Caco-2 (cell line): ENCODE results near the gene HTATSF1. TPM values are rescaled to one million over a fixed set of nuclear protein-coding genes. Genes with fewer than 3 reads are reported as not detected.

Experiments used
- BruUV-seq: library from RNA; stranded (reverse); fragments of 400-500 nt; replicated peaks from 2 replicates; lab custom pipeline; 2021; lab: Mats Ljungman, UMichigan
- CTCF ChIA-PET: fragments of 300-600 bp; sonication (Branson Sonifier 250); formaldehyde crosslinking; loops from one replicate; lab custom pipeline; 2022; ENCODE audit warnings: antibody characterized with exemption; lab: Charles Lee
- POLR2A ChIA-PET: fragments of 300-600 bp; sonication (Branson Sonifier 250); formaldehyde crosslinking; loops from one replicate; lab custom pipeline; 2022; ENCODE audit warnings: antibody characterized with exemption; lab: Charles Lee
- DNase-seq, 2 experiments: peaks; one replicate each; pipeline versions ENCODE4 v3.0.0 to v3.0.0-alpha.2; 2020 to 2022
- H3K27me3 ChIP-seq: replicated peaks from 2 replicates; pipeline ENCODE4 v1.6.0; 2011; ENCODE audit warnings: low read length; ENCODE audit not compliant: control insufficient read depth, insufficient read depth
- H3K36me3 ChIP-seq: 2 replicates; pipeline ENCODE4 v1.5.1; 2011; ENCODE audit warnings: low read length; ENCODE audit not compliant: control insufficient read depth, insufficient read depth
- H3K4me1 ChIP-seq: fragments of 250-450 bp; sonication (Bioruptor Pico); 2 replicates; pipeline ENCODE4 v1.5.1; 2020; ENCODE audit warnings: mild to moderate bottlenecking
- H3K4me3 ChIP-seq: 2 replicates; pipeline ENCODE4 v1.5.1; 2011; ENCODE audit warnings: low read depth, mild to moderate bottlenecking, control low read depth, low read length
- H3K9me3 ChIP-seq: fragments of 250-450 bp; sonication (Bioruptor Pico); 2 replicates; pipeline ENCODE4 v1.5.1; 2020; ENCODE audit warnings: mild to moderate bottlenecking, moderate library complexity
- H3K27ac Mint-ChIP-seq: one replicate; pipeline ENCODE4 v1.8.0; 2022; ENCODE audit warnings: mixed read lengths; ENCODE audit not compliant: unreplicated experiment
- H3K27me3 Mint-ChIP-seq: one replicate; pipeline ENCODE4 v1.8.0; 2022; ENCODE audit warnings: mixed read lengths; ENCODE audit not compliant: insufficient read depth, unreplicated experiment
- H3K36me3 Mint-ChIP-seq: one replicate; pipeline ENCODE4 v1.8.0; 2022; ENCODE audit warnings: mild to moderate bottlenecking, mixed read lengths; ENCODE audit not compliant: insufficient read depth, unreplicated experiment
- H3K4me1 Mint-ChIP-seq: one replicate; pipeline ENCODE4 v1.8.0; 2022; ENCODE audit warnings: low read depth, mixed read lengths; ENCODE audit not compliant: unreplicated experiment
- H3K4me3 Mint-ChIP-seq: one replicate; pipeline ENCODE4 v1.8.0; 2022; ENCODE audit warnings: mild to moderate bottlenecking, moderate library complexity, mixed read lengths; ENCODE audit not compliant: unreplicated experiment
- H3K9me3 Mint-ChIP-seq: one replicate; pipeline ENCODE4 v1.8.0; 2022; ENCODE audit warnings: mixed read lengths; ENCODE audit not compliant: unreplicated experiment
- CTCF ChIP-seq, 2 experiments: fragments of 200-600 bp in 1 of 2; IDR thresholded peaks; 1 replicate in 1 of 2; 2 replicates in 1 of 2; pipeline versions ENCODE4 v1.5.1 to v1.8.0; 2011 to 2022; ENCODE audit warnings: antibody characterized with exemption in 1 of 2, control low read depth in 1 of 2, inconsistent platforms in 1 of 2, low read depth in 1 of 2, low read length in 1 of 2, mild to moderate bottlenecking in 1 of 2, moderate library complexity in 1 of 2; ENCODE audit not compliant: insufficient read depth in 1 of 2, severe bottlenecking in 1 of 2, unreplicated experiment in 1 of 2
- intact Hi-C: fragments of 100-400 bp; cut with micrococcal nuclease; formaldehyde crosslinking; loops from one replicate; pipeline ENCODE4 v1.10.0; 2022; ENCODE audit not compliant: unreplicated experiment
- total RNA-seq: library from RNA; stranded (reverse); gene quantifications from 2 replicates; pipeline ENCODE4 v1.2.3, GENCODE V29; 2022

The HTATSF1 gene
- total RNA-seq, 1 experiment from 2014 or later: 38.3 TPM

- Mint-ChIP-seq H3K9me3 (no peaks in the 10 kb centered on the region), H3K4me3 (peak overlapping the region; percentile 81), H3K36me3 (peaks cover 1% of the 10 kb centered on the region), H3K27me3 (no peaks in the 10 kb centered on the region), H3K4me1 (no peaks in the 10 kb centered on the region), H3K27ac (peak overlapping the region; percentile 83)
- Histone ChIP-seq H3K4me3 (peak overlapping the region; percentile 57), H3K9me3 (no peaks in the 10 kb centered on the region), H3K4me1 (no peaks in the 10 kb centered on the region), H3K36me3 (no peaks in the 10 kb centered on the region), H3K27me3 (no peaks in the 10 kb centered on the region)
- TSS peak; percentile 96 for BruUV-seq
- DNase-seq: no peak
- CTCF ChIA-PET: interaction anchor here (0.5 kb wide), 1 partner anchor 232 kb away, joined by 5 read pairs; no protein-coding TSS in a partner anchor
- TF ChIP-seq CTCF (IDR thresholded peaks at IDR 0.05; ENCODE audit: insufficient read depth in 1 of 2, low read depth in 1 of 2, low read length in 1 of 2, severe bottlenecking in 1 of 2, unreplicated experiment in 1 of 2): no peak
- POLR2A ChIA-PET: no interaction called here
- intact Hi-C loops: loop anchor here (2.0 to 5.0 kb wide), 3 partner anchors 37 to 245 kb away; partner anchors contain the start of genes MAP7D3 and VGLL1
Measured at GRCh38 chrX:136496186-136496763, 1.1 kb upstream of the HTATSF1 start.

- H3K4me1 Mint-ChIP-seq: no peaks in the 10 kb centered on the region
- no peak for TF ChIP-seq CTCF (IDR thresholded peaks at IDR 0.05; ENCODE audit: insufficient read depth in 1 of 2, low read depth in 1 of 2, low read length in 1 of 2, severe bottlenecking in 1 of 2, unreplicated experiment in 1 of 2)
- peaks cover 6% of the 10 kb centered on the region for H3K36me3 Mint-ChIP-seq
- H3K4me3 Mint-ChIP-seq: peak overlapping the region; percentile 81
- Histone ChIP-seq H3K9me3 (no peaks in the 10 kb centered on the region), H3K4me3 (peak overlapping the region; percentile 82), H3K27me3 (no peaks in the 10 kb centered on the region), H3K4me1 (no peaks in the 10 kb centered on the region), H3K36me3 (no peaks in the 10 kb centered on the region)
- ChIA-PET POLR2A (interaction anchor here (0.6 to 1.0 kb wide), 3 partner anchors 32 to 376 kb away, joined by 3 to 18 read pairs (median 6); no protein-coding TSS in a partner anchor), CTCF (interaction anchor here (0.5 to 0.6 kb wide), 2 partner anchors 225 to 232 kb away, joined by 4 to 5 read pairs; no protein-coding TSS in a partner anchor)
- no TSS peak for BruUV-seq
- intact Hi-C loops: loop anchor here (2.0 to 5.0 kb wide), 3 partner anchors 36 to 246 kb away; partner anchors contain the start of genes MAP7D3 and VGLL1
- DNase-seq: peak; percentile 81 to 83
- H3K9me3 Mint-ChIP-seq: no peaks in the 10 kb centered on the region
- peak overlapping the region; percentile 83 for H3K27ac Mint-ChIP-seq
- no peaks in the 10 kb centered on the region for H3K27me3 Mint-ChIP-seq
Measured at GRCh38 chrX:136496764-136497555, 432 bp upstream of the HTATSF1 start.

- ChIA-PET CTCF (no interaction called here), POLR2A (no interaction called here)
- TF ChIP-seq CTCF (IDR thresholded peaks at IDR 0.05; ENCODE audit: insufficient read depth in 1 of 2, low read depth in 1 of 2, low read length in 1 of 2, severe bottlenecking in 1 of 2, unreplicated experiment in 1 of 2): peak in 1 of 2 experiments; percentile 16
- H3K4me3 Mint-ChIP-seq: no peak overlapping the region
- H3K4me1 Mint-ChIP-seq: no peaks in the 10 kb centered on the region
- no peaks in the 10 kb centered on the region for H3K27me3 ChIP-seq
- peaks cover 4% of the 10 kb centered on the region for H3K27me3 Mint-ChIP-seq
- H3K4me1 ChIP-seq: no peaks in the 10 kb centered on the region
- no peak overlapping the region for H3K27ac Mint-ChIP-seq
- no peaks in the 10 kb centered on the region for H3K36me3 Mint-ChIP-seq
- intact Hi-C loops: loop anchor here (1.0 to 10.0 kb wide), 2 partner anchors 58 to 176 kb away; no protein-coding TSS in a partner anchor
- no peaks in the 10 kb centered on the region for H3K36me3 ChIP-seq
- BruUV-seq: no TSS peak
- H3K9me3 ChIP-seq: no peaks in the 10 kb centered on the region
- no peaks in the 10 kb centered on the region for H3K9me3 Mint-ChIP-seq
- DNase-seq: no peak
- H3K4me3 ChIP-seq: no peak overlapping the region
Measured at GRCh38 chrX:136519069-136519468, 21.7 kb downstream of the HTATSF1 start.
